Neural progenitor cell (in vitro differentiated cells): ENCODE results near the gene CSNK1G3.

ENCODE experiments used
- CTCF ChIP-seq: fragments of 200-600 bp; sonication (generic); IDR thresholded peaks from 2 replicates; pipeline ENCODE4 v1.5.1; 2017; ENCODE audit warnings: antibody characterized with exemption, mild to moderate bottlenecking
- EZH2 ChIP-seq: fragments of 200-600 bp; sonication (generic); IDR thresholded peaks from 2 replicates; pipeline ENCODE4 v1.6.1; 2017; ENCODE audit warnings: antibody characterized with exemption, mild to moderate bottlenecking, moderate library complexity

DNA sequence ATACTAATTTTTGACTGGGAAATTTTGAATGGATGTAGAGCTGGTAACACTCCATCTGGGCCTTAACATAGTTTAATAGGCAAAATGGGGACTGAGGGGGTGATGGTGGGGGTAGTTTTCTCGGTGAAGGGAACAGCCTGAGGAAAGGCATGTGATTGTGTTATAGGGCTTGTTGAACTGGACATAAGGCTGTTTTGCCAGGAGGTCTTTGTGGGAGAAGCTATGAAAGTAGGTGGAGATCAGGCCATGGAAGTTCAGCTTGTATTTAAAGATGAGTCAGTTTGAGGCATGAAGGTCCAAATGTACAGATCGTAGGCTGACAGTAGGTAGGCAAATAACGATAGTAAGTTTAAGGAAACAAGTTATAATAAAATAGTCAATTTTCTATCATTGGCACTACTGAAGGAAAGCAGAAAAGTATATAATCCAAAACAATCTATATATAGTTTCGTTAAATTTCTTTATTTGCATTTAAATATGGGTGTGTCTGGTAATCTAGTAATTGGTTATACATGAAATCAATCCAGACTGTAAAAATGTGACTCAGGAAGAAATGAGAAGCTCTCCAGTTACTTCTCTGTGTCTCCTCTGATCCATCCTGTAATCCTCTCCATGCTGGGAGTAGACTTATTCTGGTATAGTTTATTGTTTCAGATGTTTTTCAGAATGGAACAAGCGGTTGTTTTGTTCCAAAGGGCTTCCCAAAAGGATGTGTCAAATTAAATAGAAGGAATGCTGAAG is 2.8 kb downstream of the CSNK1G3 start:
- TF ChIP-seq CTCF (no peak), EZH2 (no peak)
